Measurements from ENCODE around the gene LDB1. TPM values are rescaled to one million over a fixed set of nuclear protein-coding genes. Genes with fewer than 3 reads are reported as not detected.

Gene LDB1
- total RNA-seq, 1 donor from 2014 or later = 52.1 TPM

DNA sequence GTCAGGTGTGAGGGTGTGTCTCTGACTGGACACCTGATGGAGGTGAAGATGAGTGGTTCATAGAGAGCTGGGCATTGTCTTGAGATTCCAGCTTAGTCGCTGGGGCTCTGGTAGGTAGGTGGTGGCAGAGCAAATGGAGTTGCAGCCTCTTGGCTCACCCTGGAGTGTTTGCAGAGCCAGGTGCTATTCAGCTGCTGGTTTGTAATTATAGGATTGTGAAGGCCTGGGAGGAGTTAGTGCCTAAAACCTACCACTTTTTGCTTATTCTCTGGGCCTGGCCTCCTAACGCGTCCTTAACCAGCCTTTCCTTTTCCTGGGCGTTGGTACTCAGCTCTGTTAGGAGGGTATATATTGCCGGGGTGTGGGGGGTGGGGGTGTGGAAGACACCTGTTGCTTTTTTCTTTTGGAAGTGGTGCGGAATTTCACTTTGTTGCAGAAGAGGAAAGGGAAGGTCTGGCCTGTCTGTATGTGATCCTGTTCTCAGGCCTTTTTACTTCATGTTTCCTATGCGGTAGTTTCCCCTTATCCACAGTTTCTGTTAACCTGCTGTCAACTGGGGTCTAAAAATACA lies 15.9 kb upstream of the LDB1 start:
- DNase-seq = no peak

- no peak for DNase-seq
Observed at GRCh38 chr10:102134416-102134815, 14.2 kb upstream of the LDB1 start.

DNA sequence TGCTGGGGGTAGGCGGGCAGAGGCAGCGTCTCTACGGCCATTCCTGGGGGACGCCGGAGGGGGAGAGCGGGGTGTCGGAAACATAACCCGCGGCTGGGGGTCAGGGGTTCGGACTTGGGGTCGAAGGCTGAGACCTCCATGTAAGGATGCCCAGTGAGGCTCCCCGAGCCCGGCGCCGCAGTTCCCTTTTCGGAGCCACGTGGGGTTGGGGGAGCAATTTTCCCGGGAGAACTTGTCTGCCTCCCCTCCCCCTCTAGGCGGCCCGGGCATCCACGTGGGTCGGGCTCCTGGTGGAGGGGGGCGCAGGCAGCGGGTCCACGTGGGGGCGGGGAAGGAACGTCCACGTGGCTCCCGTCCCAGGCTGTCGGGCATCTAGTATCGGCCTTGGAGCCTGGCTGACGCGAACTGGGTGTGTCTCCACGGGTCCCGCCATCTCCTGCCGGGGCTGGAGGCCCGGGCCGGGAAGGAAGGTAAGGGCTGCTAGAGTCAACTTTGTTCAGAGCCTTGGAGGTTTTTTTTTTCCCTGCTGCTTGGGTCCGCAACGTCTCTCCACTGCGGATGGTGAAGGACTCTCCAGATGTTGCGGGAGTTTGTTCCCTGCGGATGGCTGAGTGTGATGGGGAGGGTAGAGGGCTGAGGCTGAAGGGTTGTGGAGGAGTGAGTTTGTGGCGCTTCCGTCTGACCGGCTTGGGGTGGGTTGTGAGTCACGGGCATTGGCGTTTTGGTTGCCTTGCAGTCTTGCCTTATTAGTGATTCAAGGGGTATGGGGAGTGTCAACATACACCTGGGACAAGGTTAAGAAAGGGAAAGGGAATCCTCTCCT lies 13.4 kb upstream of the LDB1 start:
- peak; percentile 78 for DNase-seq

DNA sequence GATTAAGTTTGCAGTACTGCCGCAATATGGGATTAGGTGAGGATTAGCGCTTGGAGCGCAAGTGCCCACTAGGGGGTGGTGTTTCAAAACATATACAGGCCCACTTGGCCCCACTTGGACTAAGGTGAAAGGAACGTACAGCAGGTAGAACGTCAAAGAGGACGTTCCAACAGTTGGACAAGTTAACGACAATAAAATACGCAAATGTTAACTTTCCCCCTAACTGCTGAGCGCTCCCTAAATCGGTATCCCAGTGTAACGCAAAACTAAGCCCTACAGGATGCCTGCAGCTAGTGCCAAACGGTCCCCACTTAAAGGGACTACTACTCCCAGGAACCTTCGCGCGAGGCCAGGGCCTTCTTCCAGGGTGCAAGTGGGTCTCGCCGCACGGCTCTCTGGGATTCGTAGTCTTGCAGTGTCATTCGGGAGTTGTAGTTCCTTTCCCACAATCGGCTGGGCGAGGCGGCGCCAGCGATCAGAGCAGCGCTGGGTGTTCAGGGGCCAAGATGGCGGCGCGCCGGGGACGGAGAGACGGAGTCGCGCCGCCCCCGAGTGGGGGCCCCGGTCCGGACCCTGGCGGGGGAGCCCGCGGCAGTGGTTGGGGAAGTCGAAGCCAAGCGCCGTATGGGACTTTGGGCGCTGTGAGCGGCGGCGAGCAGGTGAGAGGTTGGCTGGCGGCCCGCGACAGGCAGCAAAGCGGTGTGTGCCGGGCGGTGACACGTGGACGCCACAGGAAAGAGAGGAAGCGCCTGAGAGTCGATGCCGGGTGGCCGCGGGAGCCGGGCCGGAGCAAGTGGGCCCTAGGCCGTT lies 12.6 kb upstream of the LDB1 start, which contains the start of gene PPRC1:
TSS of gene PPRC1 (plus strand) at position 478 of the 810 bp plus-strand sequence. CDS start at position 507, 29 bp downstream.
- peak; percentile 100 for DNase-seq

DNA sequence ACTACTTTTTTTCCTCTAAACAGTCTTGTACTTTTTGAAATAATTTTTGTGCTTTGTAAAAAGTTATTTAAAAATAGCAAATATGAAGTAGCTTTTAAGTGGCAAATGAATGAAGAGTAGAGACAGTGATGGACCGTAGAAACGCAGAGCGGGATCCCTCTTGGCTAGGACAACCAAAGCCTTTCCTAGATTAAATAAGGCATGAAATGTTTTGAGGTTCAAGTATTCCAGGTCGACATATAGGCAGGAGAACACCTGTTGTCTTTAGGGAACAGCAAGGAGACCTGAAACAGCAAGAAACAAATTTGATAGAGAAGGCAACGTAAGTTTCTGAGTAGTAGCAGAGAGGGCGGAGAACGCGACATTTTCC lies 12.0 kb upstream of the LDB1 start:
- DNase-seq = no peak

DNA sequence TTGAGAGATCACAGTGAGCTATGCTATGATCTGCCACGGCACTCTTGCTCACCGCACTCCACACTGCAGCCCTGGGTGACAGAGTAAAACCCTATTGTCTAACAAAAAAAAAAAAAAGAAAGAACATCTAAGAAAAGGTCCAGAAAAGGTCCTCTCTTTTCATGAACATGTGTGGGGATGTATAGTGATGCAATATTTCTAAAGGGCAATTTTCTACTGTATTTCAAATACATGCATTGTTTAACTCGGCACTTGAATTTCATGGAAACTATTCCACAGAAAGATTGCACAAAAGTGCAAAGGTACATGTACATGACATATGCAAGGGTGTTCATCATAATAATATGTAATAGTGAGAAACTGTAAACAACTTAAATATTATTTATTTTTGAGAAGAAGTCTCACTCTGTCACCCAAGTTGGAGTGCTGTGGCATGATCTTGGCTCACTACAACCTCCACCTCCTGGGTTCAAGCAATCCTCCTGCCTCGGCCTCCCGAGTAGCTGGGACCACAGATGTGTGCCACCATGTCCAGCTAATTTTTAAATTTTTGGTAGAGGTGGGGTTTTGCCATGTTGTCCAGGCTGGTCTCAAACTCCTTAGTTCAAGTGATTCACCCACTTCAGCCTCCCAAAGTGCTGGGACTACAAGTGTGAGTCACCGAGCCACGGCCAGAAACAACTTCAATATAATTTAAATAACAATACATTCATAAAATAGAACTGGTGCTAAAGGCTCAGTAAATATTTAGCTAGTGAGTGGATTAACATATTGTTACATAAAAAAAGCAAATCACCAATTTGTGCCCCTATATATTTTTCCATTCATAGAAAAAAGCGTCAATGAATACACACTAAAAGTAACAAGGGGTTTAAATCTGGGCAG lies 11.4 kb upstream of the LDB1 start:
- DNase-seq = no peak

DNA sequence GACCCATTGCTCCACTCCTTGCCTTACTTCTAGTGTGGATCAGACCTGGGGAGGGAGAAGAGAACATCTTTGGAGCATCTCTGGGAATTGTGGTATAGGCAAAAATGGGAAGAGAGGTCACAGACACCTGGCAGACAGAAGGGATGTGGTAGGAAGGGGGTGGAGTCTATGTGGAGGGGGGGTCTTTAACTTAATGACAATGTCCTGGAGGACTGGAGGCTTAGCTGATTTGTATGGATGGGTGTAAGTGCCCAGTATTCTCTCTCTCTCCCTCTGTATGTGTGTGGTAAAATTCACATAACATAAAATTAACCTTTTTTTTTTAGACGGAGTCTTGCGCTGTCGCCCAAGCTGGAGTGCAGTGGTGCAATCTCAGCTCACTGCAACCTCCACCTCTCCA lies 3.1 kb upstream of the LDB1 start:
- DNase-seq = no peak

DNA sequence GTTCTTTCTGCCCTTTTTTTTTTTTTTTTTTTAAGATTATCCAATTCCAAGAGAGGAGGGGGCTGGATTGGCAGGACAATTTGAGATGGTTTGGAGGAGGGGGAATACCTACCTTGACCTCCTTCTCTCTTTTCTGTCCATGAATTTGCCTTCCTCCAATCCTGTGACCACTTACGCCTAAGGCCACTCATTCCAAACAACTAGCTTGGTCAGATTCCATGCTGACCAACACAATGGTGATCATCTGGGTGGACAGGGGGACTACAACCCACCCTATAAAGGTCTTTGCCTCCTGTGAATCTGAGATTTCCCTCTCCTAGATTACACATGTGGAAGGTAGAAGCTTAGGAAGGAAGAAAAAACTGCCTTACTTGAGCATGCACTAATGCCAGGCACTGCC lies 2.3 kb upstream of the LDB1 start:
- DNase-seq = no peak

DNA sequence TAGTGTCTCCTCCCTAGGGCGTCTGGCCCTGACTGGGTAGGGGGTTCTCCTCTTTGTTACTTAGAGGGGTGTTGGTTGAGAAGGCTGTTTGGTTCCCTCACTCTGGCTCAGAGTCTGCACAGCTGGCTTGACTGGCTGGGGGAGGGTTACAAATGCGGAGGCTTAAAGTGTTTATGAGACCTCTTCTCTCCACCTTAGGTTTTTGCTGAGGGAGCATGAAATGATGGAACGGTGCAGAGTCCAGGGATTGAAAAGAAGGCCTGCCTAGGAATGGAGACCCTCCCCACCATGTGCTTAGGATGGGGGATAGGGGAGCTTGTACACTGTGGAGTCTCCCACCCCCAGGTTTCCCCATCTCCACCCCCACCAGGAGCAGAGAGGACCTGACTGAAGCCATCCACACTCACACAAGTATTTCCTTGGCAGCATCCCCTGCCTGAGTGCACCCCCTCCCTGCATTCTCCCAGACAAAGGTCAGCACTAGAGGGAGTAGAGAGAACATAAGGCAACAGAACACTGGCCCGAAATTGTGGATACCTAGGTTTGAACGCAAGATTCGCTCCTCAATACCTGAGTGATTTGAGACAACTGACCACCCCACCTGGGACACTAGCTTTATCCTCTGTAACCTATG lies 1.7 kb upstream of the LDB1 start:
- DNase-seq = no peak

DNA sequence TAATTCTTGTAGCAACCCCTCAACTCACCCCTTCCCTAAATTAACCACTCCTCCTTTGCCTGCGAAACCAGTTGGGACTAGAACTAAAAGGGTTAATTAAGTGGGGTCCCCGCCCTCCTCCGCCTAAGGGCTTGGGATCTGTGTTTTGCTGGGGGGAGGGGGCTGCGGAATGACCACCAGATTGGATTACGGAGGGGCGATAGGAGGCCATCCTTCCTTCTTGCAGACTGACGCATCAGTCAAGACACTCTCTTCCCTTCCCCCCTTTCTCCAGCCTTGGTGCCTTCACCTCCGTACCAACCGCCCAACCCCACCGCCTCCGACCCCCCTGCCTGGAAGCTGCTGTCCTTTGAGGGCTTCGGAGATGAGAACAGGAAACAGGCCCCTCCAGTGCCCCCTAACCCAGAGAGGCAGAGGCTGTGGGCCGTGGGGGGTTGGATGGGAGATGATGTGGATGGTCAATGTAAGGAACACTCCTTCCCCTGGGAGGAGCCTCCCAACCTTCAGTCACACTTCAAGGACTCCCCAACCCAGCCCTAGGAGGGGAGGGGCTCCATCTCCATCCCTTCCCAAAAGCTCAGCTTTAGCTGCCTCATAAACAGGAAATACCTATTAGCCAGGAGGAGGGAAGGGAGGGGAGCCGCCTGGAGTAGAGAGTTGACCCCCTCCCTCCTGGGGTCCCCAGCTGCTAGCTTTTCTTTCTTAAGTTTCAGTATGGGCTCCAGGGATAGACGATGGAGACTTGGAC lies 997 bp upstream of the LDB1 start:
- no peak for DNase-seq

GRCh38 chr10:102119417-102120141 lies 589 bp downstream of the LDB1 start:
- DNase-seq = peak; percentile 75

DNA sequence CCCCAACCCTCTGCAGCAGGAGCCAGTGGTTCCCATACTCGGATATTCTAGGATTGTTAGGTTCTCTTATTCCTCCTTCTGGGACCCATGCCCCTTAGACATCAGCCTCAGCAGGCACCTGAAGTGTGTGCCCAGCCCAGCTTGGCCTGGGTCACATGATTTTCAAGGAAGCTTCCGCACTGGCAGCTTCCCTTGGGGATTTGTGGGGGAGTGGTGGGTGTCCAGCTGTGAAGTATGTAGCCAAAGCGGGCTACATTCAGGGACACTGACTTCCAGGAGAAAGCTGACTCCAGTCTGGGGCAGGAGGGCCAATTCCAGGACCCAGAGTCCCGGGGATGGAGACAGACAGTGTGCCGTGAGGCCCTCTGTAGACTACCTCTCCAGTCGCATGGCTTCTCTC lies 1.3 kb downstream of the LDB1 start:
- no peak for DNase-seq

DNA sequence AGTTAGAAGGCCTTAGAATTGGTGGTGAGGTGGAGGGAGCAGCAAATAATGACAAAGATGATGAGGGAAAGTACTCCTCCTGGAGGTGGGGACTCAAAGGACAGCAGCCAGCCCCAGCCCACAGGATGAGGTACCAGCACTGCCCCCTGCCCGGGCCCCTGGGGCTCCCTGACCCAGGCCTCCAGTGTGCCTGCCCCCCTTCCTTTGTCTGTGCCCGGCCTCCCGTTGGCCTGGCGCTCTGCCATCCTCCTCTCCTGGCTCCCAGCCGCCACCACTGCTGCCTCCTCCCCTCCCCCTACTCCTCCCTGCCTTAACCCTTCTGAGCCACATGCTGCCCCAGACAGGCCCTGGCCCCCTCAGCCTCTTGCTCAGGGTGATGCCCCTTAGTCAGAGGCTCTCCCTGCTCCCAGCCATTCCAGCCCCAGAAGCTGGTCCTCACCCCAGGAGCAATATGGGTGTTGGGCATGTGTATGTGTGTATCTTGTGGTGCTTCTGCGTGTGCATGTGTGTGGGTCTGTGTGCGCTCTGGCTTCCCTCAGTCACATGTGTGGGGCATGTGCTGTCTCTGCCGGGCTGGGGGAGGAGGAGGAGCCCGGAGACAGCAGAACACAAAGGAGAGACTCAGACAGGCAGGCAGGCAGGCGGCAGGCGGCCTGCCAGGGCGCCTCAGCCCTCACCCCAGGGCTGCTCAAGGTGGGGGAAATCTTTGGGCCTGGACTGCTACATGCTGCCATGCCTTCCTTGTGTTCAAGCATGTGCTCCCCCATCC lies 2.6 kb downstream of the LDB1 start:
- peak; percentile 71 for DNase-seq

GRCh38 chr10:102116656-102117055 lies 3.5 kb downstream of the LDB1 start:
- DNase-seq = no peak

GRCh38 chr10:102115775-102116174 lies 4.4 kb downstream of the LDB1 start:
- peak; percentile 45 for DNase-seq

DNA sequence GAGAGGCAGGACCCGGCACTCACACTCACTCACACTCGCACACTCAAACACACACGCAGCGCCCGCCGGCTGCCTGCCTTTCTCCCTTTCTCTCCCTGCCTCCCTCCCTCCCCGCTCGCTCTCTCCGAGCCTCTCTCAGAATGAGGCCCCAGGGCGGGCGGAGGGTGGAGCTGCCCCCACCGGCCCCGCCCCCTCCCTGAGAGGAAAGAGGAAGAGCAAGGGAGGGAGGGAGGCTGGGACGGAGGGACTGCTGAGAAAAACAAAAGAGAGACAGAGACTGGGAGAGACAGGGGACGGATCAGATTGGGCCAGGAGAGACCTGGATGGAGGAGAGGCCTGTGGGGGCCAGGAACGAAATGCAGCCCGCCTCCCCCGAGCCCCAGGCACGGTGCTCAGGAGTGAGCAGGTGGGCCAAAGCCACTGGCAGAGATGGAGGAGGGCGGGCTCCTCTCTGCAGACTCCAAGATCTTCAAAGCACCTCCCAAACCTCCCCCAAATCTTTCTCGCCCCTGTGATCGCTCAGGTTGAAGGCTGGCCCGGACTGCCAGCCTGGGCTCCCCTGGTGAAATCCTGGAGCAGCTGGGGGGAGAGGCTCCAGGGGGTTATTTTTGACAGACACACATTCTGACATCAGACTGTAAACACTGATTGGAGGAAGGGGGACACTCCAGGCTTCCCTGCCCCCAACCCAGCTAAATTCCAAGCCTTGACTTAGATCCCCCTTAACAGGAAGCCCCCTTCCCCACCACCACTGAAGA lies 5.1 kb downstream of the LDB1 start:
- peak; percentile 74 for DNase-seq

- no peak for DNase-seq
Observed at GRCh38 chr10:102113956-102114857, 6.0 kb downstream of the LDB1 start.
